SK-N-MC (cell line): ENCODE measurements around the gene PEAK1.

Experiments
- DNase-seq: peaks from one replicate; pipeline ENCODE4 v3.0.0-alpha.2; 2011; ENCODE audit warnings: low read depth, low spot score
- H3K27ac ChIP-seq: fragments of 200-600 bp; sonication (generic); 2 replicates; pipeline ENCODE4 v1.5.1; 2016; ENCODE audit warnings: mixed run types
- H3K36me3 ChIP-seq: fragments of 200-600 bp; sonication (generic); 2 replicates; pipeline ENCODE4 v1.6.1; 2017; ENCODE audit warnings: antibody characterized with exemption, low read length, mixed read lengths; ENCODE audit not compliant: insufficient read depth
- H3K4me3 ChIP-seq: fragments of 200-600 bp; sonication (generic); 2 replicates; pipeline ENCODE4 v1.5.1; 2016
- H3K9ac ChIP-seq: fragments of 200-600 bp; sonication (generic); 2 replicates; pipeline ENCODE4 v1.8.0; 2017; ENCODE audit warnings: mixed run types, mixed read lengths; ENCODE audit not compliant: insufficient read length
- H3K9me3 ChIP-seq: fragments of 200-600 bp; sonication (generic); 2 replicates; pipeline ENCODE4 v1.6.1; 2017; ENCODE audit warnings: low read depth, mild to moderate bottlenecking, antibody characterized with exemption, low read length, moderate library complexity, mixed read lengths
- EZH2 ChIP-seq: fragments of 200-600 bp; sonication (generic); IDR thresholded peaks from one replicate; pipeline ENCODE4 v1.6.1; 2017; ENCODE audit warnings: antibody characterized with exemption
- FOXP2 ChIP-seq: optimal IDR thresholded peaks from 2 replicates; pipeline ENCODE3; 2011; ENCODE audit warnings: mild to moderate bottlenecking, moderate library complexity; ENCODE audit not compliant: insufficient read depth; ENCODE audit errors: extremely low read length, control extremely low read depth
- POLR2AphosphoS5 ChIP-seq: IDR thresholded peaks from 2 replicates; pipeline ENCODE4 v1.6.1; 2012; ENCODE audit warnings: mild to moderate bottlenecking, low read depth, low read length, borderline replicate concordance

Gene PEAK1, protein sequence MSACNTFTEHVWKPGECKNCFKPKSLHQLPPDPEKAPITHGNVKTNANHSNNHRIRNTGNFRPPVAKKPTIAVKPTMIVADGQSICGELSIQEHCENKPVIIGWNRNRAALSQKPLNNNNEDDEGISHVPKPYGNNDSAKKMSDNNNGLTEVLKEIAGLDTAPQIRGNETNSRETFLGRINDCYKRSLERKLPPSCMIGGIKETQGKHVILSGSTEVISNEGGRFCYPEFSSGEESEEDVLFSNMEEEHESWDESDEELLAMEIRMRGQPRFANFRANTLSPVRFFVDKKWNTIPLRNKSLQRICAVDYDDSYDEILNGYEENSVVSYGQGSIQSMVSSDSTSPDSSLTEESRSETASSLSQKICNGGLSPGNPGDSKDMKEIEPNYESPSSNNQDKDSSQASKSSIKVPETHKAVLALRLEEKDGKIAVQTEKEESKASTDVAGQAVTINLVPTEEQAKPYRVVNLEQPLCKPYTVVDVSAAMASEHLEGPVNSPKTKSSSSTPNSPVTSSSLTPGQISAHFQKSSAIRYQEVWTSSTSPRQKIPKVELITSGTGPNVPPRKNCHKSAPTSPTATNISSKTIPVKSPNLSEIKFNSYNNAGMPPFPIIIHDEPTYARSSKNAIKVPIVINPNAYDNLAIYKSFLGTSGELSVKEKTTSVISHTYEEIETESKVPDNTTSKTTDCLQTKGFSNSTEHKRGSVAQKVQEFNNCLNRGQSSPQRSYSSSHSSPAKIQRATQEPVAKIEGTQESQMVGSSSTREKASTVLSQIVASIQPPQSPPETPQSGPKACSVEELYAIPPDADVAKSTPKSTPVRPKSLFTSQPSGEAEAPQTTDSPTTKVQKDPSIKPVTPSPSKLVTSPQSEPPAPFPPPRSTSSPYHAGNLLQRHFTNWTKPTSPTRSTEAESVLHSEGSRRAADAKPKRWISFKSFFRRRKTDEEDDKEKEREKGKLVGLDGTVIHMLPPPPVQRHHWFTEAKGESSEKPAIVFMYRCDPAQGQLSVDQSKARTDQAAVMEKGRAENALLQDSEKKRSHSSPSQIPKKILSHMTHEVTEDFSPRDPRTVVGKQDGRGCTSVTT (N-terminal part only)

DNA sequence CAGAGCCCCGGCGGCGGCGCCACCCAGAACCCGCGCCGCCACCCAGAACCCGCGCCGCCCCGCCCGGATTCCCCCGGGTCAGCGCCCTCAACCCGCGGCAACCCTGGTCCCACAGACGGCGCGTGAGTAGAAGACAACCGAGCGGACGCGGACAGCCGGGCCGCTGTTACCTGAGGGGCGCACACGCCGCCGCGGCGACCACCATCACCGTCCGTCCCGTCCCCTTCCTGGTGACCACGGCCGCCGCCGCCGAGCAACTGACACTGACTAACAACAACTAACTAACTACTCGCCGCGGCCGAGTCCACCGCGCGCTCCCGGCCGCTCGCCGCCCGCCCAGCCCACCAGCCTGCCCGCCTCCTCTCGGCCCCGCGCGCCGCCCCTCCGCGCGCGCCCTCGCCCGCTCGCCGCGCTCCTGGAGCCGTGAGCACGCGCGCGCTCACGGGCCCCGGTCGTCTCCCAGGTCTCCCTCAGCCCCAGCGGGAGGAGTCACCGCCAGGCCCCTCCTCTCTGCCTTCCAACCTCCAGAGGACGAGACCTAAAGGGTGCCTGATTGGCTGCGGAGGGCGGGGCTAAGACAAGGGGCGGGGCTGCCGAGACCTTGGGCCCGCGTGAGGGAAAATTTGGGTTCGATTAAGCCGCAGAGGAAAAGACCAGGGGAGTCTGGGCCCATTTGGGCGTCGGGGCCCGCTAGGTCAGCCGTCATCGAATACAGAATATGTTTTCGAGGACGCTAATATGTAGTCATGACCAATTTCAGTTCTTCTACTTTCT, at the start of gene PEAK1:
PEAK1 (minus strand) TSS at position 269 of the 774 bp plus-strand sequence. CDS start 238,178 bp downstream, outside the sequence.
- no peaks in the 10 kb centered on the region for H3K9me3 ChIP-seq
- H3K36me3 ChIP-seq, result no peaks in the 10 kb centered on the region
- TF ChIP-seq POLR2AphosphoS5 (no peak; the same call in 1 of the 2 replicates), EZH2 (no peak), FOXP2 (no peak)
- H3K9ac ChIP-seq, result peak within 1 kb of the TSS; percentile 95
- peak within 1 kb of the TSS; percentile 96 for H3K4me3 ChIP-seq
- H3K27ac ChIP-seq, result peak within 1 kb of the TSS; percentile 94
- peak; percentile 96 for DNase-seq

DNA sequence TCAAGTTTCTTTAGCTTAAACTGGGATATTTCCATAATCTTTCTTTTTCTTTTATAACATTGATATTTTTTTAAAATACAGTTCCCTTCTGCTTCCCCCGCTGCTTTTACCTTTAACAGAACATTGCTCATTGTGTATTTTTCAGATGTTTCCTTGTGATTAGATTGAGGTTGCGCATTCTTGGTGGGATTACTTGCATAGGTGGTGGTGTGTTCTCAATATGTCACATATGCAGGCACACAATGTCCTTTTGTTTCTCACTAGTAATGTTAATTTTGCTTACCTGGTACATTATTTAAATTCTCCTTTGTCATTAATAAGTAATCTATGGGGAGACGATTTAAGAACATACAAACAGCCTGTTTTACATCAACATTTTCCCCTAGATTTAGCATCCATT, 49.0 kb upstream of the PEAK1 start:
- Histone ChIP-seq H3K4me3 (no peak overlapping the region), H3K9me3 (no peaks in the 10 kb centered on the region), H3K9ac (no peak overlapping the region), H3K27ac (no peak overlapping the region), H3K36me3 (peaks cover 75% of the 10 kb centered on the region)
- TF ChIP-seq POLR2AphosphoS5, result no peak
- no peak for TF ChIP-seq EZH2
- TF ChIP-seq FOXP2, result no peak
- DNase-seq, result no peak

DNA sequence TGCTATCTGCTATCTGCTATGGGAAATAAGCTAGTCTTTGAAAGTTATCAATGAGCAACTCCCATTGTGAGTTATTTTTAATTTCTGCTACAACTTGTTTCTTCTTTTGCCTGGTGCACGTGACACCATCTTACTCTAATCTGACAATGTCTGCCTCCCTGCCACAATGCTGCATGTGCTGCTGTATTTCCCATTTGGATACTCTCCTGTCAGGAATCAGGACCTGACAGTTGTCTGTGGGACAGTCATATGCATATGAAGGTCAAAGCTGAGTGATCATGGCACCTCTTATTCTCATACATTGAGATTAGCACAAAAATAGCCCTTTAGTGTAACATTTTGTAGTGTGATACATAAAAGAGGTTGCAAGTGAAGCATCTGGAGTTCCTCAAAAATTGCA, 46.6 kb upstream of the PEAK1 start:
- H3K9ac ChIP-seq, result no peak overlapping the region
- TF ChIP-seq FOXP2, result no peak
- TF ChIP-seq EZH2, result no peak
- TF ChIP-seq POLR2AphosphoS5, result no peak
- peaks cover 77% of the 10 kb centered on the region for H3K36me3 ChIP-seq
- H3K9me3 ChIP-seq, result no peaks in the 10 kb centered on the region
- H3K4me3 ChIP-seq, result no peak overlapping the region
- no peak overlapping the region for H3K27ac ChIP-seq
- DNase-seq, result no peak

DNA sequence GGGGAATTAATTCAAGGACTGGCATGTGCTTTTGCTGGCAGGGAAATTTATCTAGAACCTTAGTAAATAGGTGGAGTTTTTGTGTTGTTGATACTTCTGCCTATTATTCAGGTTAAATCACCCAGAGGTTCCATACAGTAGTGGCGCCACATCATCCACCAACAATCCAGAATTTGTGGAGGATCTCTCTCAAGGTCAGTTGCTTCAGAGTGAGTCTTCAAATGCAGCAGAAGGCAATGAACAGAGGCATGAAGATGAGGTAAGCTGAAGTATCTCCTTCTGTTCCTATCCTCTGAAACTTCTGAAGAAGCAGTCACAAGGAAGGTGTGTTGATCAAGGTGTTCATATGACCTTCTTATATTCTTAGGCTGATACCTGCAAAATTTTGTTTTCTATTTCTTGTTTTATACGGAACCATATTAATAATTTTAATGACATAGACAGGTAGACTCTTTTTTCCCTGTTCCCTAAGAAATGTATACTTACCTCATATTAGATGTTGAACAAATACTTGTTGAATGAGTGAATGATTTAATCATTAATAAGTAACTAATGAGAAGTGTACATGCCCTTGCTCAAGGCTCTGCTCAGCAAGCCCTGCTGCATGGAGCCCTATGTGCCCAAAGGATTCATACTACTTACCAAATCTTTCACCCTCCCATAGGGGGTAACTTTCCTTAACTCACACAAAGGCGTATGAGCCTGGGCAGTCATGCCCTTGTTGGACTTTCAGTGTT, 44.4 kb upstream of the PEAK1 start:
- H3K36me3 ChIP-seq, result peaks cover 68% of the 10 kb centered on the region

DNA sequence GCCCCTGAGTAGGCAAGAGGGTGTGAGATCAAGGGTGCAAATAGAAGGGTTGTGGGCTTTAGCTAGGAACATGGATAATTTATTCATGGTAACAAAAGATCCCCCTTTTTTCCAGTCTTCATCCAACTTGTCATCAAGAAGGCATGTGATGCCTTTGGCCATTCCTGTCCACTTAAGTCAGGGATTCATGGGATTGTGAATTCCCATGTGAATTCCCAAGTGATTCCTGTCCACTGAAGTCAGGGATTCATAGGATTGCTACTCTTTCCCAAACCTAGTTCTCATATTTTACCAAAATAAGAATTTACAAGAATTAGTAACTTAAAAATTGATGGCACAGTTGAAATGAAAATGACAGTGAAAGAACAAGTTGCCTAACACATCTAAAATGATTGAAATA, 41.6 kb upstream of the PEAK1 start:
- Histone ChIP-seq H3K9me3 (no peaks in the 10 kb centered on the region), H3K9ac (no peak overlapping the region), H3K27ac (no peak overlapping the region), H3K4me3 (no peak overlapping the region), H3K36me3 (peaks cover 63% of the 10 kb centered on the region)
- no peak for TF ChIP-seq POLR2AphosphoS5
- no peak for DNase-seq

More for the DNA sequence above, 44.4 kb upstream of the PEAK1 start:
- DNase-seq, result no peak
- H3K4me3 ChIP-seq, result no peak overlapping the region
- no peak for TF ChIP-seq FOXP2
- H3K27ac ChIP-seq, result no peak overlapping the region
- no peak overlapping the region for H3K9ac ChIP-seq
- H3K9me3 ChIP-seq, result no peaks in the 10 kb centered on the region

DNA sequence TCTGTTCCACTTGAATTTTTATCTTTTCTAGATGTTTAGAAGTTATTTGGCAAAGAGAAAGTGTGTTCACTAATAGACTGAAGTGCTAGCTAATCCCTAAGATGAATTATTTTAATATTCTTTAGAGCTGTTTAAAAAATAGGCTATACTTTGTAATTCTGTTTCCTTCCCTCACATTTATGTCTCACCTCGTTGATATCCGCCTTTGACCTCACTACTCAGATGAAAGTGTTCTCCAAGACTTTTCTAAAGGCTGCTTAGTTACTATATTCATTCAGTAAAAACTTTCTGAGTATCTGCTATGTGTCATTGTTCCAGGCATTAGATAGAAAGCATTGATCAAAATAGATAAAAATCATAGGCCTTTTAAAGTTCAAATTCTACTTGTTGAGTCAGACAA, 39.1 kb upstream of the PEAK1 start:
- Histone ChIP-seq H3K9me3 (no peaks in the 10 kb centered on the region), H3K4me3 (no peak overlapping the region), H3K36me3 (peaks cover 46% of the 10 kb centered on the region), H3K27ac (no peak overlapping the region), H3K9ac (no peak overlapping the region)
- no peak for DNase-seq
- TF ChIP-seq EZH2 (no peak), FOXP2 (no peak), POLR2AphosphoS5 (no peak)

DNA sequence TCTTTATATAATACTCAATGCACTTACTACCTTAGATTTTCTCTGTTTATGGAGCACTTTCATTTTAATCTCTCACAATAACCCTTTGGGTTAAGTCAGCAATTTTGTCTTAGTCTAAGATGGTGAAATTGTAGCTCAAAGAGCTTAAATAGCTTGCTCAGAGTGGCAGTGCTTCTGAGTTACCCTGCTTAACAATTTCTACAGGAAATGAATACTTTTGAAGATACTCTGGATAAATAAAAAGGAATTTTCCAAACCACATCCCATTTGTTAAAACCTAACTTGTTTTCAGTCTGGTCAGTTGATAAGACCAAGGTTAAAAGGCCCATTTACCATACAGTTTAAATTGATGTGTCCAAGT, 38.0 kb upstream of the PEAK1 start:
- H3K4me3 ChIP-seq, result no peak overlapping the region
- no peaks in the 10 kb centered on the region for H3K9me3 ChIP-seq
- peaks cover 34% of the 10 kb centered on the region for H3K36me3 ChIP-seq
- H3K9ac ChIP-seq, result no peak overlapping the region
- TF ChIP-seq POLR2AphosphoS5 (no peak), FOXP2 (no peak), EZH2 (no peak)
- H3K27ac ChIP-seq, result 0 out of 2 replicates have a peak overlapping the region, but pooled peaks have one; percentile 5
- no peak for DNase-seq
